GM21723 (cell line): ENCODE results near the gene ZFYVE1.
"Not testable (repeated sequence)": the region's sequence is repeated elsewhere in the genome, so short reads cannot be mapped to it uniquely, and the experiment has no call there.

Experiments used
- ATAC-seq: cut with Tn5 transposase; IDR thresholded peaks from one replicate; pipeline ENCODE4 v1.9.1; 2021; ENCODE audit warnings: mild to moderate bottlenecking, moderate library complexity; ENCODE audit not compliant: unreplicated experiment

ZFYVE1 gene

GRCh38 chr14:73026845-73027542, at the start of gene ZFYVE1:
Gene ZFYVE1 (minus strand): TSS chr14:73027106. CDS start chr14:73024508, 2,598 bp downstream.
- ATAC-seq, result peak; percentile 98

GRCh38 chr14:73069585-73069984, 42.7 kb upstream of the ZFYVE1 start:
- ATAC-seq, result no peak

GRCh38 chr14:73058922-73059673, 32.2 kb upstream of the ZFYVE1 start:
- ATAC-seq, result peak; percentile 16

GRCh38 chr14:73058224-73058921, 31.5 kb upstream of the ZFYVE1 start, which contains the start of gene RBM25:
Gene RBM25 (plus strand): TSS chr14:73058534. CDS start chr14:73071642, 13,108 bp downstream.
- peak; percentile 89 for ATAC-seq

GRCh38 chr14:73057944-73058223, 31.0 kb upstream of the ZFYVE1 start:
- no peak for ATAC-seq

GRCh38 chr14:73055251-73055650, 28.3 kb upstream of the ZFYVE1 start:
- ATAC-seq, result no peak

GRCh38 chr14:73049428-73049827, 22.5 kb upstream of the ZFYVE1 start:
- ATAC-seq, result no peak

- no peak for ATAC-seq
Measured at GRCh38 chr14:73047808-73048207, 20.9 kb upstream of the ZFYVE1 start.

- ATAC-seq, result not testable (repeated sequence)
Measured at GRCh38 chr14:73036706-73037450, 10.0 kb upstream of the ZFYVE1 start.

- no peak for ATAC-seq
Measured at GRCh38 chr14:73027984-73028383, 1.1 kb upstream of the ZFYVE1 start.

GRCh38 chr14:73027546-73027945, 640 bp upstream of the ZFYVE1 start:
- no peak for ATAC-seq

- no peak for ATAC-seq
Measured at GRCh38 chr14:73026243-73026844, 562 bp downstream of the ZFYVE1 start.

GRCh38 chr14:73025544-73025943, 1.4 kb downstream of the ZFYVE1 start:
- ATAC-seq, result no peak

GRCh38 chr14:73022051-73022450, 4.9 kb downstream of the ZFYVE1 start:
- ATAC-seq, result no peak

GRCh38 chr14:73016011-73016410, 10.9 kb downstream of the ZFYVE1 start:
- ATAC-seq, result not testable (repeated sequence)

GRCh38 chr14:73015552-73015951, 11.4 kb downstream of the ZFYVE1 start:
- not testable (repeated sequence) for ATAC-seq

GRCh38 chr14:73014105-73014504, 12.8 kb downstream of the ZFYVE1 start:
- ATAC-seq, result peak; percentile 85

- ATAC-seq, result not testable (repeated sequence)
Measured at GRCh38 chr14:73011189-73011588, 15.7 kb downstream of the ZFYVE1 start.

GRCh38 chr14:73008501-73008900, 18.4 kb downstream of the ZFYVE1 start:
- no peak for ATAC-seq

- ATAC-seq, result no peak
Measured at GRCh38 chr14:73007835-73008234, 19.1 kb downstream of the ZFYVE1 start.

- not testable (repeated sequence) for ATAC-seq
Measured at GRCh38 chr14:73004641-73005040, 22.3 kb downstream of the ZFYVE1 start.
